Left ventricle myocardium inferior (tissue), 1 donor: ENCODE data around the gene ARL11. TPM values are rescaled to one million over a fixed set of nuclear protein-coding genes. Genes with fewer than 3 reads are reported as not detected.
"Not testable (repeated sequence)": the region's sequence is repeated elsewhere in the genome, so short reads cannot be mapped to it uniquely, and the experiment has no call there.

Experiments used
- DNase-seq: peaks from one replicate; pipeline ENCODE4 v3.0.0-alpha.2; 2020
- H3K27ac ChIP-seq: fragments of 200-600 bp; replicated peaks from 2 replicates; pipeline ENCODE4 v1.8.0; 2021
- H3K27me3 ChIP-seq: fragments of 200-600 bp; 2 replicates; pipeline ENCODE4 v1.8.0; 2021; ENCODE audit warnings: low read depth
- H3K36me3 ChIP-seq: fragments of 200-600 bp; 2 replicates; pipeline ENCODE4 v1.8.0; 2021
- H3K4me1 ChIP-seq: fragments of 200-600 bp; 2 replicates; pipeline ENCODE4 v1.8.0; 2021
- H3K4me3 ChIP-seq: fragments of 200-600 bp; 2 replicates; pipeline ENCODE4 v1.8.0; 2021; ENCODE audit warnings: mild to moderate bottlenecking, moderate library complexity
- H3K9me3 ChIP-seq: fragments of 200-600 bp; replicated peaks from 2 replicates; pipeline ENCODE4 v1.8.0; 2021
- CTCF ChIP-seq: fragments of 200-600 bp; IDR thresholded peaks from 2 replicates; pipeline ENCODE4 v1.8.0; 2021; ENCODE audit warnings: antibody characterized with exemption, mild to moderate bottlenecking, borderline replicate concordance
- intact Hi-C: fragments of 100-400 bp; cut with micrococcal nuclease; formaldehyde crosslinking; loops from one replicate; pipeline ENCODE4 v1.11.0; 2022
- total RNA-seq: library from RNA; stranded (reverse); fragmentation: NEBNext Ultra II Directional; extraction: Animal tissue kit (Norgen Biotek cat#: 25700); gene quantifications from one replicate; pipeline ENCODE4 v1.2.1, GENCODE V29; 2021
- donor health status: DM: no; HTN: yes; CAD: no; lungs with severe emphysema.

ARL11 gene
- total RNA-seq, 1 donor from 2014 or later: 0.52 TPM

GRCh38 chr13:49597043-49597641 is 31.2 kb upstream of the ARL11 start:
- intact Hi-C loops: no loop called here
- H3K4me3 ChIP-seq: no peak overlapping the region
- no peak for TF ChIP-seq CTCF
- no peak overlapping the region for H3K27ac ChIP-seq
- peaks cover 5% of the 10 kb centered on the region for H3K27me3 ChIP-seq
- H3K9me3 ChIP-seq: no peaks in the 10 kb centered on the region
- H3K36me3 ChIP-seq: no peaks in the 10 kb centered on the region
- DNase-seq: no peak
- no peaks in the 10 kb centered on the region for H3K4me1 ChIP-seq

- no peaks in the 10 kb centered on the region for H3K36me3 ChIP-seq
- no peak overlapping the region for H3K4me3 ChIP-seq
- no peak for DNase-seq
- no peaks in the 10 kb centered on the region for H3K9me3 ChIP-seq
- TF ChIP-seq CTCF: no peak
- peaks cover 5% of the 10 kb centered on the region for H3K27me3 ChIP-seq
- no peak overlapping the region for H3K27ac ChIP-seq
- no peaks in the 10 kb centered on the region for H3K4me1 ChIP-seq
- intact Hi-C loops: no loop called here
Measured at GRCh38 chr13:49602005-49602404, 26.3 kb upstream of the ARL11 start.

- H3K4me1 ChIP-seq, DNase-seq, H3K27ac ChIP-seq, H3K36me3 ChIP-seq, H3K4me3 ChIP-seq, H3K27me3 ChIP-seq, H3K9me3 ChIP-seq, intact Hi-C loops: not testable (repeated sequence)
Measured at GRCh38 chr13:49602615-49603014, 25.7 kb upstream of the ARL11 start.

GRCh38 chr13:49604570-49604969 is 23.7 kb upstream of the ARL11 start:
- Histone ChIP-seq H3K4me3 (no peak overlapping the region), H3K27ac (no peak overlapping the region), H3K27me3 (no peaks in the 10 kb centered on the region), H3K4me1 (no peaks in the 10 kb centered on the region), H3K9me3 (no peaks in the 10 kb centered on the region), H3K36me3 (no peaks in the 10 kb centered on the region)
- intact Hi-C loops: no loop called here
- no peak for TF ChIP-seq CTCF
- DNase-seq: no peak

GRCh38 chr13:49606747-49607648 is 21.3 kb upstream of the ARL11 start:
- peak overlapping the region; percentile 57 for H3K4me3 ChIP-seq
- H3K27me3 ChIP-seq: no peaks in the 10 kb centered on the region
- intact Hi-C loops: loop anchor here (5.0 kb wide), 2 partner anchors 65 to 305 kb away; no protein-coding TSS in a partner anchor
- peaks cover 7% of the 10 kb centered on the region for H3K9me3 ChIP-seq
- peak; percentile 90 for TF ChIP-seq CTCF
- H3K36me3 ChIP-seq: no peaks in the 10 kb centered on the region
- H3K27ac ChIP-seq: peak overlapping the region; percentile 22
- peak; percentile 87 for DNase-seq
- H3K4me1 ChIP-seq: no peaks in the 10 kb centered on the region

GRCh38 chr13:49607761-49608160 is 20.5 kb upstream of the ARL11 start:
- no peak overlapping the region for H3K27ac ChIP-seq
- H3K4me3 ChIP-seq: no peak overlapping the region
- DNase-seq: no peak
- intact Hi-C loops: loop anchor here (5.0 kb wide), 2 partner anchors 65 to 305 kb away; no protein-coding TSS in a partner anchor
- no peaks in the 10 kb centered on the region for H3K27me3 ChIP-seq
- H3K9me3 ChIP-seq: peaks cover 14% of the 10 kb centered on the region
- H3K36me3 ChIP-seq: no peaks in the 10 kb centered on the region
- H3K4me1 ChIP-seq: no peaks in the 10 kb centered on the region
- TF ChIP-seq CTCF: no peak
